ENCODE results near the gene GNA15.

GRCh38 chr19:3114018-3114726 is 21.7 kb upstream of the GNA15 start:
- TF ChIP-seq CTCF (IDR thresholded peaks at IDR 0.05) (no peak), POLR2A (IDR thresholded peaks at IDR 0.05) (no peak)

Measured in adrenal gland (tissue), 5 donors.